GM10266 (cell line): ENCODE measurements around the gene FH.

ENCODE experiments used
- DNase-seq: peaks from one replicate; pipeline ENCODE4 v3.0.0; 2012; ENCODE audit errors: extremely low spot score
- CTCF ChIP-seq: IDR thresholded peaks from 2 replicates; pipeline ENCODE4 v1.5.1; 2012; ENCODE audit warnings: mild to moderate bottlenecking, low read depth; ENCODE audit not compliant: control insufficient read depth, insufficient read depth; ENCODE audit errors: missing control alignments

FH gene

GRCh38 chr1:241499910-241500309 lies 19.6 kb downstream of the FH start:
- TF ChIP-seq CTCF = peak; percentile 50
- DNase-seq = peak; percentile 8

DNA sequence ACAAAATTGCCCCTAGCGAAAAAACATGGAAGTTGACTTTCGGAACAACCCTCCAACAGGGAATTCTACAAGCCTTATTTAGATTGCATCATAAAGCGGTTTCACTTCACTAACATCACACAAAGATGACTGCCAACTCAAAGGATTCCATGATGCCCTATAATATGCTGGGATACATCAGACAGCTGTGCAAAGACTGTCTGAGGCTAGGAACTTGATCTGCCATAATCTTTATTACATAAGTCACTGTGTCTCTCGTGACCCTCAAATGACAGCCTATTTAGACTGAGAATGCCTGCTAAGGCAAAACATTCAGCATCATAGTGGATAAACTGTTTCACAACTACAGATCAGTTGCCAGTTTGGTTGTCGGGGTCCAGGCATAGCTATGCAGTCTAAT lies 23.8 kb downstream of the FH start:
- no peak for TF ChIP-seq CTCF
- DNase-seq = no peak

DNA sequence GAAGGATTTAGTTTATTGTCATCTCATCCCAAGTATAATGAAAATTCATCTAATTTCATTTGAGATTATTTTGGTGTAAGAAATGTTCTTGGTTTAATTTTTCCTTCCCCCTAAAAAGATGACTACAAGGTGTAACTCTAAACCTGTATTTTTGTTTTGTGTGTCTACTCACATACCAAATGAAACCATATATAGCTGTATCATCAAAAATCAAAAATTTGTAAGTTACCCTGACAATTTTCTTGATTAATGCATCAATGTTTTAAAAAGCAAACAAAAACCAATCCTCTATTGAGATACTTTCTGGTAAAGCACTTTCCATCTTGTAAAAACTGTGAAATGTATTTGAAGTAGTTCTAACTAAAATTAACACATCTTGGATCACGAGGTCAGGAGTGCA lies 30.8 kb downstream of the FH start:
- TF ChIP-seq CTCF = no peak
- DNase-seq = no peak

GRCh38 chr1:241485554-241485992 lies 34.0 kb downstream of the FH start:
- DNase-seq = peak; percentile 12
- peak; percentile 45 for TF ChIP-seq CTCF

DNA sequence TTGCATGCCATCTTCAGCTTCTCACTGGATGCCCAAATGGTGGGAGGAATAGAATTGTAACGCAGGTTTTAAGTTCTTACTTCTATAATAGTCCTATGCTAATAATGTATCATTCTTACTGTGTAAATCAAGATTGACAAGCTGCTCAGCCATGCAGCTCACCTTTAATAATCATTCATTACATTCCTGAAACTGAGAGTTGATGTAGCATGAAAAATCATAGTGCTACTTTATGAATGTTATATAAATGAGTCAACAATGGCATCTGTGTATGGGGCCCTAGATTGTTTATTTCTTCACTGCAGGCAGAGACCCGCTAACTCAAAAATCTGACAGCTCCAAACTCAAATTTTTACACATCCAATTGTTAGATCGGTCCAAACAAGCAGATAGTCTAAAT lies 34.4 kb downstream of the FH start:
- no peak for DNase-seq
- no peak for TF ChIP-seq CTCF

DNA sequence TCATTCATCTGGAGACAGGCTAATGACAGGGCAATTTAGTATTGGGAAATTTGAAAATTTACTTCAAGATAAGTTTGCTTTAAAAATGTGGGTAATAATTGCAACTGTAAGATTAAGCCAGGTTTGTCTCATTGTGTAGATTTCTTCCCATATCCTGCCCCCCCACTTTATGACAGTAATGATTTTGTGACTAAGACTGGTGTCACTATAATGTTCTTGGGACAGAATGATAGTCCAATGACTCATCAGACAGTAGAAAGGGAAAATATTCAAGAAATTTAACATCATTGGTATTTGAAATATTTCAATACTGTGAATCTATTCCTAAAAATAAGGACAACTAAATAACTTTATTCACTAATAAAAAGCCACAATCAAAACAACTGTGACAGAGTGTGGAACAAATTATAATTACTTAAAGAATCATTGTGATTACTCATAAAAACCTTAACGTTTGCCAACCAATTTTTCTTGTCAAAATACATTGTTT lies 36.7 kb downstream of the FH start:
- TF ChIP-seq CTCF = no peak
- DNase-seq = no peak

- TF ChIP-seq CTCF = no peak
- DNase-seq = no peak
Observed at GRCh38 chr1:241479294-241479693, 40.3 kb downstream of the FH start.
